GM12878 (cell line): Measurements from ENCODE around the gene C19orf33. TPM values are rescaled to one million over a fixed set of nuclear protein-coding genes. Genes with fewer than 3 reads are reported as not detected.

Source experiments
- ATAC-seq: fragments of 200-7000 bp; cut with Tn5 transposase; 3 replicates; pipeline ENCODE4 v1.9.1; 2020; ENCODE audit warnings: mild to moderate bottlenecking, moderate library complexity
- Bru-seq: library from RNA; stranded (reverse); fragments of 400-500 nt; gene quantifications from one replicate; lab custom pipeline; 2021; lab: Mats Ljungman, UMichigan
- BruChase-seq, 2 experiments: library from RNA; stranded (reverse); fragments of 400-500 nt; gene quantifications; one replicate each; lab custom pipeline; 2021; lab: Mats Ljungman, UMichigan
- BruUV-seq: library from RNA; stranded (reverse); fragments of 400-500 nt; replicated peaks from 2 replicates; lab custom pipeline; 2021; lab: Mats Ljungman, UMichigan
- CTCF ChIA-PET: fragments of 300-600 bp; sonication (Branson Sonifier 250); formaldehyde crosslinking; extraction: SDS; loops from one replicate; lab custom pipeline; 2021; ENCODE audit warnings: inconsistent platforms; lab: Yijun Ruan, JAX
- POLR2A ChIA-PET: fragments of 350-600 bp; formaldehyde crosslinking; extraction: SDS; loops from one replicate; lab custom pipeline; 2021; ENCODE audit warnings: inconsistent platforms; lab: Charles Lee
- RAD21 ChIA-PET: fragments of 300-600 bp; sonication (Branson Sonifier 250); formaldehyde crosslinking; loops from one replicate; lab custom pipeline; 2023; ENCODE audit warnings: antibody characterized with exemption; ENCODE audit not compliant: unreplicated experiment; lab: Charles Lee
- SMC1A ChIA-PET: fragments of 300-600 bp; sonication (Branson Sonifier 250); formaldehyde crosslinking; loops from one replicate; lab custom pipeline; 2023; ENCODE audit not compliant: unreplicated experiment, uncharacterized antibody; lab: Charles Lee
- DNase-seq: peaks from one replicate; pipeline ENCODE4 v3.0.0-alpha.2; 2011; ENCODE audit warnings: low read depth, low spot score
- FAIRE-seq: peaks from 3 replicates; lab custom pipeline; 2011; peaks lifted over from hg19 to GRCh38; lab: Jason Lieb, UNC
- H2AFZ ChIP-seq: 2 replicates; pipeline ENCODE4 v1.6.0; 2011; ENCODE audit warnings: low read depth, low read length, control low read depth; ENCODE audit not compliant: control insufficient read depth
- H3K27ac ChIP-seq: 2 replicates; pipeline ENCODE4 v1.5.1; 2011; ENCODE audit warnings: control low read depth; ENCODE audit not compliant: control insufficient read depth, insufficient read depth
- H3K27me3 ChIP-seq, 2 experiments: replicated peaks in 1 of 2; 2 replicates each; pipeline versions ENCODE4 v1.6.0 to v1.6.1; 2011; ENCODE audit warnings: low read length in 1 of 2; ENCODE audit not compliant: control insufficient read depth in 2 of 2, insufficient read depth in 2 of 2
- H3K36me3 ChIP-seq, 2 experiments: 2 replicates each; pipeline ENCODE4 v1.5.1; 2011; ENCODE audit warnings: low read length in 1 of 2; ENCODE audit not compliant: control insufficient read depth in 2 of 2, insufficient read depth in 2 of 2
- H3K4me1 ChIP-seq: 2 replicates; pipeline ENCODE4 v1.6.1; 2011; ENCODE audit warnings: mild to moderate bottlenecking, low read length, moderate library complexity, mixed read lengths; ENCODE audit not compliant: control insufficient read depth, insufficient read depth
- H3K4me2 ChIP-seq: 2 replicates; pipeline ENCODE4 v1.6.0; 2011; ENCODE audit warnings: control low read depth; ENCODE audit not compliant: control insufficient read depth, insufficient read depth
- H3K4me3 ChIP-seq: fragments of 200-600 bp; sonication (generic); 2 replicates; pipeline ENCODE4 v1.5.1; 2016
- H3K79me2 ChIP-seq: 2 replicates; pipeline ENCODE4 v1.6.0; 2011; ENCODE audit warnings: low read length; ENCODE audit not compliant: control insufficient read depth, insufficient read depth
- H3K9ac ChIP-seq: 2 replicates; pipeline ENCODE4 v1.8.0; 2011; ENCODE audit warnings: low read length, control low read depth, mixed read lengths; ENCODE audit not compliant: control insufficient read depth, insufficient read depth
- H3K9me3 ChIP-seq: replicated peaks from 3 replicates; pipeline ENCODE4 v1.5.1; 2011; ENCODE audit warnings: mild to moderate bottlenecking, low read length; ENCODE audit not compliant: control insufficient read depth, insufficient read depth
- H4K20me1 ChIP-seq: 2 replicates; pipeline ENCODE4 v1.6.0; 2011; ENCODE audit not compliant: control insufficient read depth, insufficient read depth
- ATF2 ChIP-seq: IDR thresholded peaks from 2 replicates; pipeline ENCODE4 v1.6.1; 2012; ENCODE audit warnings: low read length, inconsistent platforms
- BACH1 ChIP-seq: fragments of 450-650 bp; IDR thresholded peaks from 2 replicates; pipeline ENCODE4 v1.6.1; 2017; ENCODE audit warnings: mild to moderate bottlenecking, borderline replicate concordance
- CREB1 ChIP-seq: IDR thresholded peaks from 2 replicates; pipeline ENCODE4 v1.6.1; 2012; ENCODE audit warnings: low read depth, mild to moderate bottlenecking, inconsistent platforms
- FOS ChIP-seq: IDR thresholded peaks from 3 replicates; pipeline ENCODE4 v1.6.1; 2011; ENCODE audit warnings: borderline replicate concordance; ENCODE audit not compliant: insufficient read length; ENCODE audit errors: extremely low read depth
- IRF4 ChIP-seq: IDR thresholded peaks from 2 replicates; pipeline ENCODE4 v1.6.1; 2011; ENCODE audit warnings: low read depth, low read length
- MYC ChIP-seq: IDR thresholded peaks from 2 replicates; pipeline ENCODE4 v1.6.1; 2011; ENCODE audit warnings: mild to moderate bottlenecking, low read length, moderate library complexity, inconsistent platforms; ENCODE audit not compliant: insufficient read depth, insufficient replicate concordance, insufficient read length, severe bottlenecking
- NFIC ChIP-seq: IDR thresholded peaks from 2 replicates; pipeline ENCODE4 v1.6.1; 2012; ENCODE audit warnings: low read depth, mild to moderate bottlenecking, inconsistent platforms, low read length, moderate library complexity
- NR2C2 ChIP-seq: IDR thresholded peaks from 2 replicates; pipeline ENCODE4 v1.6.1; 2011; ENCODE audit warnings: borderline replicate concordance, low read depth; ENCODE audit not compliant: control insufficient read depth, insufficient read length
- PBX3 ChIP-seq: IDR thresholded peaks from 2 replicates; pipeline ENCODE4 v1.6.1; 2011; ENCODE audit warnings: mild to moderate bottlenecking, low read depth, low read length, moderate library complexity; ENCODE audit not compliant: insufficient replicate concordance
- PKNOX1 ChIP-seq: fragments of 450-650 bp; IDR thresholded peaks from 2 replicates; pipeline ENCODE4 v1.6.1; 2016; ENCODE audit warnings: mild to moderate bottlenecking
- POLR2A ChIP-seq: IDR thresholded peaks from 2 replicates; pipeline ENCODE4 v1.6.1; 2011; ENCODE audit warnings: low read depth, mild to moderate bottlenecking, low read length
- RB1 ChIP-seq: fragments of 450-650 bp; formaldehyde crosslinking; IDR thresholded peaks from 2 replicates; pipeline ENCODE4 v1.6.1; 2017; ENCODE audit warnings: mild to moderate bottlenecking, borderline replicate concordance
- WGBS: methylation state at CpG from one replicate; pipeline ENCODE4 v1.1.6; 2016; ENCODE audit warnings: low lambda C conversion rate; ENCODE audit not compliant: insufficient replicate concordance, insufficient coverage; ENCODE audit errors: missing lambda C conversion rate; 5-methylcytosine and 5-hydroxymethylcytosine counted together
- in situ Hi-C: fragments of 300-500 bp; cut with MboI; formaldehyde crosslinking; loops from 9 replicates; pipeline ENCODE4 v1.14.3; 2018; ENCODE audit warnings: mixed read lengths
- intact Hi-C: fragments of 100-400 bp; cut with micrococcal nuclease; formaldehyde crosslinking; loops from one replicate; pipeline ENCODE4 v1.14.2; 2022; ENCODE audit not compliant: unreplicated experiment
- long read RNA-seq, 2 experiments: library from polyadenylated mRNA; unstranded; transcript quantifications; one replicate each; pipeline ENCODE4 v2.0.0, GENCODE V29; 2019 to 2020
- polyA minus RNA-seq, 3 experiments: library from RNA; depleted of rRNA, polyadenylated mRNA; stranded (reverse); fragments of >200 nt; gene quantifications; 2 replicates each; pipeline ENCODE4 v1.2.3, GENCODE V29; 2011
- polyA plus RNA-seq, 11 experiments: library from polyadenylated mRNA; depleted of rRNA in 4 of 11; unstranded in 6 of 11; stranded (reverse) in 5 of 11; fragments of >200 nt; fragmentation: Nextera tagmentation in 4 of 11; fragmentation: Illumina TruSeq in 1 of 11; extraction: Ambion mirVana in 4 of 11; extraction: Trizol in 1 of 11; gene quantifications; 1 replicate in 1 of 11; 2 replicates in 10 of 11; pipeline versions ENCODE4 v1.2.1 to v1.2.3, GENCODE V29; 2011 to 2016; ENCODE audit warnings: inconsistent platforms in 2 of 11, missing spikeins in 2 of 11, low read depth in 1 of 11
- total RNA-seq, 4 experiments: library from RNA; depleted of rRNA in 3 of 4; stranded (reverse); fragments of >200 nt in 3 of 4; fragmentation: Illumina TruSeq in 1 of 4; extraction: Trizol in 1 of 4; gene quantifications; 2 replicates each; pipeline versions ENCODE4 v1.2.1 to v1.2.3, GENCODE V29; 2013 to 2021

C19orf33 gene
- not detected in 2 replicates for total RNA-seq (2013; cell fraction: nucleolus; rRNA removed)
- total RNA-seq (2014; rRNA removed) = 0.45 TPM in 1 of 2 replicates, not detected in the other
- total RNA-seq (2014; rRNA removed; fragmentation: Illumina TruSeq; extraction: Trizol) = not detected in 2 replicates
- not detected in 2 replicates for total RNA-seq (2021)
- polyA plus RNA-seq (2011; ENCODE audit: low read depth) = not detected
- not detected in 2 replicates for polyA plus RNA-seq (2011; rRNA removed)
- polyA plus RNA-seq (2011; cell fraction: cytosol; rRNA removed) = not detected in 2 replicates
- polyA plus RNA-seq (2011; cell fraction: nucleus; rRNA removed) = not detected in 2 replicates
- not detected in 2 replicates for polyA plus RNA-seq (2012)
- not detected in 2 replicates for polyA plus RNA-seq (2014; fragmentation: Illumina TruSeq; extraction: Trizol)
- polyA plus RNA-seq (2014; fragmentation: Nextera tagmentation; extraction: Ambion mirVana) = not detected
- polyA plus RNA-seq (2014; rRNA removed) = 0.57 TPM in 1 of 2 replicates, not detected in the other
- under 1 TPM in 1 of 2 experiments, not detected in 1; 0.28 TPM for polyA plus RNA-seq (2016; fragmentation: Nextera tagmentation; extraction: Ambion mirVana)
- not detected in 2 replicates for polyA minus RNA-seq (2011; rRNA and poly(A)+ RNA removed)
- polyA minus RNA-seq (2011; cell fraction: cytosol; rRNA and poly(A)+ RNA removed) = 4.0 and 4.3 TPM in 2 replicates
- 1.7 TPM in 1 of 2 replicates, not detected in the other for polyA minus RNA-seq (2011; cell fraction: nucleus; rRNA and poly(A)+ RNA removed)
- not detected for Bru-seq, nascent RNA
- BruChase-seq, experiment 1, labeled RNA remaining after a 6-hour chase = not detected
- BruChase-seq, experiment 2, labeled RNA remaining after a 2-hour chase = percentile 43 among the genes with signal in this experiment
- long read RNA-seq, experiment 1 = 0 reads
- long read RNA-seq, experiment 2 = 0 reads

GRCh38 chr19:38303517-38304351 lies at the start of gene C19orf33:
TSS of gene C19orf33 (plus strand) at chr19:38304251. CDS start at chr19:38304262, 11 bp downstream.
- whole genome bisulfite sequencing = 58% methylated on average over 27 of the region's 28 CpGs
- Histone ChIP-seq H3K4me1 (no peaks in the 10 kb centered on the region), H4K20me1 (no peaks in the 10 kb centered on the region), H3K9me3 (no peaks in the 10 kb centered on the region), H3K27ac (no peak within 1 kb of the TSS), H3K27me3 (no peaks in the 10 kb centered on the region), H3K4me3 (no peak within 1 kb of the TSS), H3K36me3 (peaks cover 0 to 11% of the 10 kb centered on the region in 2 experiments; a peak in 3 of 4 replicates), H3K79me2 (no peaks in the 10 kb centered on the region)
- ChIA-PET RAD21 (no interaction called here), CTCF (no interaction called here), POLR2A (no interaction called here)
- in situ Hi-C loops (no loop called here), intact Hi-C loops (no loop called here)
- no TSS peak for BruUV-seq
- no peak for ATAC-seq
- no peak for DNase-seq
- FAIRE-seq = no peak
- TF ChIP-seq PKNOX1 (no peak), FOS (no peak), BACH1 (no peak), NR2C2 (no peak), NFIC (no peak), MYC (no peak), ATF2 (no peak), CREB1 (no peak), IRF4 (no peak), PBX3 (no peak), POLR2A (no peak), RB1 (no peak)
- TF ChIP-seq, all 136 proteins: peak for 0
- Histone ChIP-seq H3K4me2 (no peak within 1 kb of the TSS), H3K9ac (no peak within 1 kb of the TSS), H2AFZ (no peak within 1 kb of the TSS)
- SMC1A ChIA-PET = no interaction called here
